HepG2 (cell line): ENCODE results near the gene FAM120B. TPM values are rescaled to one million over a fixed set of nuclear protein-coding genes. Genes with fewer than 3 reads are reported as not detected.

Experiments used
- ATAC-seq: fragments of 200-7000 bp; cut with Tn5 transposase; 3 replicates; pipeline ENCODE4 v1.9.1; 2020; ENCODE audit warnings: mild to moderate bottlenecking, moderate library complexity
- BruUV-seq: library from RNA; stranded (reverse); fragments of 400-500 nt; replicated peaks from 2 replicates; lab custom pipeline; 2021; lab: Mats Ljungman, UMichigan
- CTCF ChIA-PET: fragments of 300-600 bp; formaldehyde crosslinking; extraction: SDS; loops from one replicate; lab custom pipeline; 2021; ENCODE audit warnings: low total read pairs, inconsistent platforms, low intra/inter-chr PET ratio; lab: Yijun Ruan, JAX
- POLR2A ChIA-PET: fragments of 350-600 bp; sonication (Branson Sonifier 250); formaldehyde crosslinking; loops from one replicate; lab custom pipeline; 2020; ENCODE audit warnings: antibody characterized with exemption, inconsistent platforms; lab: Yijun Ruan, JAX
- DNase-seq: peaks from one replicate; pipeline ENCODE4 v3.0.0-alpha.2; 2015; ENCODE audit warnings: low spot score
- FAIRE-seq: peaks from 3 replicates; lab custom pipeline; 2011; peaks lifted over from hg19 to GRCh38; lab: Jason Lieb, UNC
- H2AFZ ChIP-seq: one replicate; pipeline ENCODE4 v1.6.1; 2011; ENCODE audit warnings: low read length, inconsistent platforms
- H3K27ac ChIP-seq: fragments of 300-600 bp; 3 replicates; pipeline ENCODE4 v1.8.0; 2011; ENCODE audit warnings: mixed run types, mild to moderate bottlenecking, mixed read lengths, low read length, inconsistent platforms; ENCODE audit not compliant: insufficient read depth; ENCODE audit errors: extremely low read length
- H3K27me3 ChIP-seq, 2 experiments: fragments of 200-600 bp in 1 of 2; 2 replicates in 1 of 2; 3 replicates in 1 of 2; pipeline versions ENCODE4 v1.6.0 to v1.8.0; 2011; ENCODE audit warnings: low read length in 2 of 2, mild to moderate bottlenecking in 2 of 2, moderate library complexity in 2 of 2, inconsistent platforms in 1 of 2; ENCODE audit not compliant: insufficient read depth in 2 of 2, control insufficient read depth in 1 of 2
- H3K36me3 ChIP-seq, 2 experiments: fragments of 200-600 bp in 1 of 2; replicated peaks in 1 of 2; 2 replicates in 1 of 2; 3 replicates in 1 of 2; pipeline versions ENCODE4 v1.5.1 to v1.8.0; 2011; ENCODE audit warnings: low read length in 2 of 2, inconsistent platforms in 1 of 2; ENCODE audit not compliant: insufficient read depth in 2 of 2, control insufficient read depth in 1 of 2
- H3K4me1 ChIP-seq: 2 replicates; pipeline ENCODE4 v1.5.1; 2012; ENCODE audit warnings: low read length, inconsistent platforms; ENCODE audit not compliant: insufficient read depth
- H3K4me2 ChIP-seq: 2 replicates; pipeline ENCODE4 v1.6.0; 2011; ENCODE audit warnings: low read depth, low read length, inconsistent platforms
- H3K4me3 ChIP-seq, 3 experiments: fragments of 200-600 bp in 1 of 3; sonication (generic), shearing (Covaris generic) in 1 of 3; replicated peaks in 1 of 3; 2 replicates each; pipeline ENCODE4 v1.5.1; 2011 to 2016; ENCODE audit warnings: low read length in 3 of 3, inconsistent platforms in 2 of 3, low read depth in 2 of 3, mild to moderate bottlenecking in 2 of 3, control low read depth in 1 of 3, mixed read lengths in 1 of 3; ENCODE audit not compliant: insufficient read depth in 1 of 3
- H3K79me2 ChIP-seq: one replicate; pipeline ENCODE4 v1.6.1; 2011; ENCODE audit warnings: low read length, inconsistent platforms; ENCODE audit not compliant: insufficient read depth
- H3K9ac ChIP-seq: 2 replicates; pipeline ENCODE4 v1.6.0; 2011; ENCODE audit warnings: mild to moderate bottlenecking, low read depth, low read length, inconsistent platforms; ENCODE audit not compliant: insufficient read depth
- H3K9me3 ChIP-seq: 2 replicates; pipeline ENCODE4 v1.5.1; 2012; ENCODE audit warnings: mild to moderate bottlenecking, low read length
- H4K20me1 ChIP-seq: 2 replicates; pipeline ENCODE4 v1.6.0; 2011; ENCODE audit warnings: inconsistent platforms, mild to moderate bottlenecking, low read length, moderate library complexity; ENCODE audit not compliant: insufficient read depth
- DPF2 ChIP-seq: sonication (generic); formaldehyde crosslinking; IDR thresholded peaks from 2 replicates; pipeline ENCODE4 v1.4.0; 2020; ENCODE audit warnings: mild to moderate bottlenecking, low read depth, missing genetic modification reagents, borderline replicate concordance
- ZNF136 ChIP-seq: sonication (generic); formaldehyde crosslinking; IDR thresholded peaks from 2 replicates; pipeline ENCODE4 v1.8.1; 2022; ENCODE audit warnings: low read depth, mild to moderate bottlenecking, moderate library complexity, missing genetic modification reagents
- ZNF326 ChIP-seq: sonication (generic); formaldehyde crosslinking; IDR thresholded peaks from 2 replicates; pipeline ENCODE4 v1.4.0; 2020; ENCODE audit warnings: missing genetic modification reagents, borderline replicate concordance
- WGBS: methylation state at CpG from one replicate; pipeline ENCODE4 v1.1.6; 2017; ENCODE audit warnings: low lambda C conversion rate; 5-methylcytosine and 5-hydroxymethylcytosine counted together
- in situ Hi-C: cut with HindIII; loops from 2 replicates; pipeline ENCODE4 v1.10.0; 2017; ENCODE audit warnings: low pct_unique_long_range_greater_than_20kb; ENCODE audit not compliant: extremely low pct_ligation_motif_present
- intact Hi-C: fragments of 100-400 bp; cut with micrococcal nuclease; formaldehyde crosslinking; loops from one replicate; pipeline ENCODE4 v1.10.0; 2022; ENCODE audit not compliant: unreplicated experiment
- polyA plus RNA-seq, 8 experiments: library from polyadenylated mRNA; depleted of rRNA in 3 of 8; stranded (reverse) in 7 of 8; unstranded in 1 of 8; fragments of >200 nt; fragmentation: Illumina TruSeq in 4 of 8; extraction: Trizol in 4 of 8; gene quantifications; 2 replicates each; pipeline versions ENCODE4 v1.2.1 to v1.2.3, GENCODE V29; 2011 to 2016; ENCODE audit warnings: low read depth in 4 of 8, missing spikeins in 1 of 8, mixed read lengths in 1 of 8; ENCODE audit not compliant: insufficient read depth in 1 of 8
- total RNA-seq, 5 experiments: library from RNA; depleted of rRNA; stranded (reverse); fragments of >200 nt; fragmentation: Illumina TruSeq; extraction: Trizol; gene quantifications; 2 replicates each; pipeline ENCODE4 v1.2.3, GENCODE V29; 2016; ENCODE audit warnings: low read depth in 1 of 5
- TF ChIP-seq, protein P1 (sequence below): sonication (generic); formaldehyde crosslinking; IDR thresholded peaks from 2 replicates; pipeline ENCODE4 v1.4.0; 2020; ENCODE audit warnings: mild to moderate bottlenecking, low read depth, missing genetic modification reagents
- TF ChIP-seq, protein P2 (sequence below): sonication (generic); formaldehyde crosslinking; IDR thresholded peaks from 2 replicates; pipeline ENCODE4 v1.5.0; 2020; ENCODE audit warnings: mild to moderate bottlenecking, missing genetic modification reagents, moderate library complexity
- TF ChIP-seq, protein P3 (sequence below): sonication (generic); formaldehyde crosslinking; IDR thresholded peaks from 2 replicates; pipeline ENCODE4 v1.5.0; 2020; ENCODE audit warnings: missing genetic modification reagents
- TF ChIP-seq, protein P4 (sequence below): sonication (generic); formaldehyde crosslinking; IDR thresholded peaks from 2 replicates; pipeline ENCODE4 v1.9.0; 2022; ENCODE audit warnings: missing genetic modification reagents, mild to moderate bottlenecking, borderline replicate concordance

FAM120B gene
- total and polyA plus RNA-seq, 2 of the 13 experiments (the other 11 are each of a cell fraction or from before 2014, with no cell fraction given) = 9.2 to 10.7 TPM

DNA sequence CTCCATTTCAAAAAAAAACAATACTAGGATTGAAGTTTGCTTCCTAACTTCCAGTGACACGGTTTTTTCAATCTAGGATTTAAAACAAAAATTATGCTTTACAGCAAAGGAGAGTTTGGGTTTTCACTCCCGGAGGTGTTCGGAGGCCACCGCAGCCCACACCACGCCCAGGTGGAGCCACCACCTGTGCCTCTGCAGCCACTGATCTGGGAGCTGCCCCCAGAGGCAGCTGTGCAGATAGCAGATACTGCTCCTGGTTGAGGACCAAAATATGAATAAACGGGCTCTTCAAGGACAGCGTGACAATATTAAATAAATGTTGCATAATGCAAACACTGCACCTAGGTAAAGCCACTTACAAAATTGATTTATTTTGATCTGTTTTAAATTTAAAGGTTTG lies 45.9 kb upstream of the FAM120B start:
- Histone ChIP-seq H3K27me3 (peaks cover 13 to 79% of the 10 kb centered on the region in 2 experiments), H3K36me3 (no peaks in the 10 kb centered on the region), H4K20me1 (no peaks in the 10 kb centered on the region), H2AFZ (no peak overlapping the region), H3K4me3 (no peak overlapping the region), H3K4me2 (no peak overlapping the region), H3K9ac (no peak overlapping the region), H3K79me2 (no peaks in the 10 kb centered on the region), H3K4me1 (peaks cover 4% of the 10 kb centered on the region), H3K9me3 (no peaks in the 10 kb centered on the region), H3K27ac (no peak overlapping the region)
- CTCF ChIA-PET = no interaction called here
- TF ChIP-seq, protein P1, sequence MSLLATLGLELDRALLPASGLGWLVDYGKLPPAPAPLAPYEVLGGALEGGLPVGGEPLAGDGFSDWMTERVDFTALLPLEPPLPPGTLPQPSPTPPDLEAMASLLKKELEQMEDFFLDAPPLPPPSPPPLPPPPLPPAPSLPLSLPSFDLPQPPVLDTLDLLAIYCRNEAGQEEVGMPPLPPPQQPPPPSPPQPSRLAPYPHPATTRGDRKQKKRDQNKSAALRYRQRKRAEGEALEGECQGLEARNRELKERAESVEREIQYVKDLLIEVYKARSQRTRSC (CRISPR knock-in tag) = no peak
- TF ChIP-seq, protein P2, sequence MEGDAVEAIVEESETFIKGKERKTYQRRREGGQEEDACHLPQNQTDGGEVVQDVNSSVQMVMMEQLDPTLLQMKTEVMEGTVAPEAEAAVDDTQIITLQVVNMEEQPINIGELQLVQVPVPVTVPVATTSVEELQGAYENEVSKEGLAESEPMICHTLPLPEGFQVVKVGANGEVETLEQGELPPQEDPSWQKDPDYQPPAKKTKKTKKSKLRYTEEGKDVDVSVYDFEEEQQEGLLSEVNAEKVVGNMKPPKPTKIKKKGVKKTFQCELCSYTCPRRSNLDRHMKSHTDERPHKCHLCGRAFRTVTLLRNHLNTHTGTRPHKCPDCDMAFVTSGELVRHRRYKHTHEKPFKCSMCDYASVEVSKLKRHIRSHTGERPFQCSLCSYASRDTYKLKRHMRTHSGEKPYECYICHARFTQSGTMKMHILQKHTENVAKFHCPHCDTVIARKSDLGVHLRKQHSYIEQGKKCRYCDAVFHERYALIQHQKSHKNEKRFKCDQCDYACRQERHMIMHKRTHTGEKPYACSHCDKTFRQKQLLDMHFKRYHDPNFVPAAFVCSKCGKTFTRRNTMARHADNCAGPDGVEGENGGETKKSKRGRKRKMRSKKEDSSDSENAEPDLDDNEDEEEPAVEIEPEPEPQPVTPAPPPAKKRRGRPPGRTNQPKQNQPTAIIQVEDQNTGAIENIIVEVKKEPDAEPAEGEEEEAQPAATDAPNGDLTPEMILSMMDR = peak; percentile 23; the same call in 1 of the 2 replicates
- 10% methylated on average over 7 of the region's 7 CpGs for WGBS
- FAIRE-seq (peak; percentile 59), ATAC-seq (peak; percentile 84), DNase-seq (no peak)
- no TSS peak for BruUV-seq
- in situ Hi-C loops (no loop called here), intact Hi-C loops (no loop called here)
- POLR2A ChIA-PET = no interaction called here

DNA sequence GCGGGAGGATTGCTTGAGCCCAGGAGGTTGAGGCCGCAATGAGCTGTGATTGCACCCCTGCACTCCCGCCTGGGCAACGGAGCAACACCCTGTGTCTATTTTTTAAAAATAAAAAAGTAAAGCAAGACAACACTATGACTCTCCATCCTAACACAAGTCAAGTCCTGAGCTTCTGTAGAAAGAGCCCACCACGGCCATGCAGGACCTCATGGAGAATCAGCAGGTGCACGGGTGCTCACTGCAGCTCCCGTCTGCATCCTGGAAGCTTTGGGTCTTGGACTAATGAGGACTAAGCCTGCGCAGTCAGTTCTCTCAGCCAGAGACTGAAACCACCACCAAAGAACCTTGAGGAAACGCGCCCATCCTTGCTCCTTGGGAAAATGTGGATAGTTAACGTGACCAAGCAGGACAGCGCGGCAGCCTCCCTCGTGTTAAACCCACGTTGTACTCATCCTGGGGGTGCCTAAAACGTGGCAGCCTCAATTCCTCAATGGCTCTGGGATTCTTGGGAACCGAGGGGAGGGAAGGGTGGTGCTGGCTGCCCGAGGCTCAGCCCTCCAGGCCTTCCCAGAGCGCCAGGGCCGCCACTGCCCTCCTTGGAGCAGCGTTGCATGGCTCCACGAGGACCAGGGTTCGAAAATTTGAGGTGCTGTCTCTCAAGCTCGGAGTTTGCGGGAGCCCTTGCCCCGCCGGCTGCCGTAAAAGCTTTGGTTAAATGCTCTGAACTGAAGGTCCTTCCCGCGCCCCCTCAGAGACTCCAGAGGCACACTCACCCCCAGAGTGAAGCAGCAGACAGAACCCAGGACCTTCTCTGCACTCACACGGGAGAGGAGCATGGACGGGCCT lies 44.7 kb upstream of the FAM120B start:
- intact Hi-C loops = no loop called here
- no peak for ATAC-seq
- Histone ChIP-seq H4K20me1 (no peaks in the 10 kb centered on the region; the same call in 1 of the 2 replicates), H3K36me3 (no peaks in the 10 kb centered on the region), H3K9ac (no peak overlapping the region), H3K27ac (no peak overlapping the region), H3K79me2 (no peaks in the 10 kb centered on the region), H3K27me3 (peaks cover 11 to 75% of the 10 kb centered on the region in 2 experiments), H3K4me3 (no peak overlapping the region), H2AFZ (no peak overlapping the region), H3K9me3 (no peaks in the 10 kb centered on the region), H3K4me2 (no peak overlapping the region), H3K4me1 (peaks cover 12% of the 10 kb centered on the region)
- in situ Hi-C loops = no loop called here
- no peak for FAIRE-seq
- no peak for DNase-seq
- WGBS = 36% methylated on average over 28 of the region's 32 CpGs
- POLR2A ChIA-PET = no interaction called here
- CTCF ChIA-PET = no interaction called here
- BruUV-seq = no TSS peak
- TF ChIP-seq, protein P3, sequence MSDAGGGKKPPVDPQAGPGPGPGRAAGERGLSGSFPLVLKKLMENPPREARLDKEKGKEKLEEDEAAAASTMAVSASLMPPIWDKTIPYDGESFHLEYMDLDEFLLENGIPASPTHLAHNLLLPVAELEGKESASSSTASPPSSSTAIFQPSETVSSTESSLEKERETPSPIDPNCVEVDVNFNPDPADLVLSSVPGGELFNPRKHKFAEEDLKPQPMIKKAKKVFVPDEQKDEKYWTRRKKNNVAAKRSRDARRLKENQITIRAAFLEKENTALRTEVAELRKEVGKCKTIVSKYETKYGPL (CRISPR knock-in tag) = no peak
- TF ChIP-seq ZNF326 (CRISPR knock-in tag) (no peak), ZNF136 (no peak), DPF2 (CRISPR knock-in tag) (no peak)
- TF ChIP-seq, protein P4, sequence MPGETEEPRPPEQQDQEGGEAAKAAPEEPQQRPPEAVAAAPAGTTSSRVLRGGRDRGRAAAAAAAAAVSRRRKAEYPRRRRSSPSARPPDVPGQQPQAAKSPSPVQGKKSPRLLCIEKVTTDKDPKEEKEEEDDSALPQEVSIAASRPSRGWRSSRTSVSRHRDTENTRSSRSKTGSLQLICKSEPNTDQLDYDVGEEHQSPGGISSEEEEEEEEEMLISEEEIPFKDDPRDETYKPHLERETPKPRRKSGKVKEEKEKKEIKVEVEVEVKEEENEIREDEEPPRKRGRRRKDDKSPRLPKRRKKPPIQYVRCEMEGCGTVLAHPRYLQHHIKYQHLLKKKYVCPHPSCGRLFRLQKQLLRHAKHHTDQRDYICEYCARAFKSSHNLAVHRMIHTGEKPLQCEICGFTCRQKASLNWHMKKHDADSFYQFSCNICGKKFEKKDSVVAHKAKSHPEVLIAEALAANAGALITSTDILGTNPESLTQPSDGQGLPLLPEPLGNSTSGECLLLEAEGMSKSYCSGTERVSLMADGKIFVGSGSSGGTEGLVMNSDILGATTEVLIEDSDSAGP (CRISPR knock-in tag) = no peak
